EH (cell line): ENCODE results near the gene FCER2.
A peak's percentile ranks its signal among the peaks of the same experiment; 100 is the strongest.
"Not testable (repeated sequence)": the region's sequence is repeated elsewhere in the genome, so short reads cannot be mapped to it uniquely, and the experiment has no call there.

Experiments
- DNase-seq: peaks from one replicate; pipeline ENCODE4 v3.0.0-alpha.2; 2015; ENCODE audit warnings: low read depth

Gene FCER2, protein sequence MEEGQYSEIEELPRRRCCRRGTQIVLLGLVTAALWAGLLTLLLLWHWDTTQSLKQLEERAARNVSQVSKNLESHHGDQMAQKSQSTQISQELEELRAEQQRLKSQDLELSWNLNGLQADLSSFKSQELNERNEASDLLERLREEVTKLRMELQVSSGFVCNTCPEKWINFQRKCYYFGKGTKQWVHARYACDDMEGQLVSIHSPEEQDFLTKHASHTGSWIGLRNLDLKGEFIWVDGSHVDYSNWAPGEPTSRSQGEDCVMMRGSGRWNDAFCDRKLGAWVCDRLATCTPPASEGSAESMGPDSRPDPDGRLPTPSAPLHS

DNA sequence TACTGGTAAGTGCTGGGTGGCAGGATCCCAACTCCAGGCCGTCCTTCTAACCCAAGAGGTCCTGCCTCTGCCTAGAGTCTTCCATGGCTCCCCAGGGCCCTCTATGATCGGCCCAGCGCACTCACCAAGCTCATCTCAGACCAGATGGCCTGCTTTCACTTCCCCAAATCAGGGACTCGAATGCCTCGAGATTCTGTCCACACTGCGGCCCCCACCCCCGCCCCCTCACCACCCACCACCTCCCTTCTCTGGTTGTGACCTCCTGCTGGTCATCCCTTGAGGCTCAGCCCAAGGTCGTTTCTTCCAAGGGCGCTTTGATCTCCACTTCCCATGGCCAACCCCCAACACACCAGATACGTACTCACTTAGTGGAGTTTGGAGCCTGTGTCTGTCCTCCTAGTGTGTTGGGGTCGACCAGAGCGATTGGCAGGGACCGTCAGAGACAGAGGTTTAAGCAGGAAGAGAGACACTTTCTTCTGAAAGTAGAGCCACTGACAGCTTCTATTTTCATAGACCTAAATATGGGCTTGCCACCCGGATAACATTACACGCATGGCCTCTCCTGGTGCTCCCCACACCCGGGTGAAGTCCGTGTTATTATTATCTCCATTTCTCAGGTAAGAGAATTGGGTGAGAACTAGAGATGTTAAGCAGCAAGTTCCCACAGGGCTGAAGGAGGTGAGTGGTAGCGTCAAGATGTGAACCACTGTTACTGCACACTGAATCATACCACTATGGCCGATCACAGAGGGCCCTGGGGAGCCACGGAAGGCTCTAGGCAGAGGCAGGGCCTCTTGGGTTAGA, at the start of gene FCER2:
TSS of gene FCER2 (minus strand) at position 478 of the 804 bp plus-strand sequence. CDS start 2,371 bp downstream, outside the sequence.
- DNase-seq: no peak

DNA sequence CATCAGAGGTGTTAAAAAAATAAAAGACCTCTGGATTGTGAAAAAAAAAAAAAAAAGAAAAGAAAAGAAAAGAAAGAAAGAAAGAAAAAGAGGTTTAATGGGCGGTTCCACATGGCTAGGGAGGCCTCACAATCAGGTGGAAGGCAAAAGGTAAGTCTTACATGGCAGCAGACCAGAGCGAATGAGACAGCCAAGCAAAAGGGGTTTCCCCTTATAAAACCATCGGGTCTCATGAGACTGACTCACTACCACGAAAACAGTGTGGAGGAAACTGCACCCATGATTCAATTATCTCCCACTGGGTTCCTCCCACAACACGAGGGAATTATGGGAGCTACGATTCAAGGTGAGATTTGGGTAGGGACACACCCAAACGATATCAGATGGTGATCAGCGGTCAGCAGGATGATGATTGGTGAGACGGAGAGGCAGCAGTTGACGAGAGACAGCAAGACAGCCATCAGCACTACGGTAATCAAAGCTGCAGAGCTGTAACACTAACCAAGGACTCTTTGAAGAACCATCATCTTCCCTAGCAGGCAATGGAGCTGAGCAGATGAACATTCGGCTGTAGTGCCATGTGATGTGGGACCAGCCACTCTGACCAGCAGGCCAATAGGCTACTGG, 49.3 kb upstream of the FCER2 start:
- no peak for DNase-seq

DNA sequence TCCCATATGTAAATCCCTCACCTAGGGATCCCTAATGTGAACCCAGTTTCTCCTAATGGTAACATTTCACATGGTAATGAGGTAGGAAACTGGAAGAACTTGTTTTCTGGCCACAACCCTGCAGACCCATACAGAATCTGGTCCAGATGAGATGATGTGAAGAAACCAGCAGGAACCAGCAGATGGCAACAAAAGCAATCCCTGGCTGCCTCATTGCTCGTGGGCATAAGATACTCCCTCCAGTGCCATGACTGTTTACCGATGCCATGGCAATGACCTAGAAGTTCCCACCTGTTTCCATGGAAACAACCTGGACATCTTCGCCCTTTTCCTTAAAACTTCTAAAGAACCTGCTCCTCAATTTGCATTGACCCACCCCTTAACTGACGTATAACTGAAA, 46.8 kb upstream of the FCER2 start:
- peak; percentile 9 for DNase-seq

DNA sequence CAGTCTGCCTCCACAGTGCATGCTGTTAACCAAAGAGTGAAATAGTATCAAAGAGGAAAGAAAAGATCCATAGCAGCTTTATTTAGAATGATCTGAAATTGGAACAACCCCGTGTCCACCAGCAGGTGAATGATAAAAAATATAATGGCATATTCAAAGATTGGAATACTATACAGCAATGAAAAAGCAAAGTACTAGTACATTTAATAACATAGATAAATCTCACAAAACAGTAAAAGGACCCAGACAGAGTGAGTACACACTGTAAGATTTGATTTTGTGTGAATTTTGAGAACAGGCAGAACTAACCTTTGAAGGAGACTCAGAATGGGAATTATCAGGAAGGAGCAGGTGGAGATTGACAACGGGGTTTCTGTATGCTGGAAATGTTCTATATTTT, 46.2 kb upstream of the FCER2 start:
- no peak for DNase-seq

DNA sequence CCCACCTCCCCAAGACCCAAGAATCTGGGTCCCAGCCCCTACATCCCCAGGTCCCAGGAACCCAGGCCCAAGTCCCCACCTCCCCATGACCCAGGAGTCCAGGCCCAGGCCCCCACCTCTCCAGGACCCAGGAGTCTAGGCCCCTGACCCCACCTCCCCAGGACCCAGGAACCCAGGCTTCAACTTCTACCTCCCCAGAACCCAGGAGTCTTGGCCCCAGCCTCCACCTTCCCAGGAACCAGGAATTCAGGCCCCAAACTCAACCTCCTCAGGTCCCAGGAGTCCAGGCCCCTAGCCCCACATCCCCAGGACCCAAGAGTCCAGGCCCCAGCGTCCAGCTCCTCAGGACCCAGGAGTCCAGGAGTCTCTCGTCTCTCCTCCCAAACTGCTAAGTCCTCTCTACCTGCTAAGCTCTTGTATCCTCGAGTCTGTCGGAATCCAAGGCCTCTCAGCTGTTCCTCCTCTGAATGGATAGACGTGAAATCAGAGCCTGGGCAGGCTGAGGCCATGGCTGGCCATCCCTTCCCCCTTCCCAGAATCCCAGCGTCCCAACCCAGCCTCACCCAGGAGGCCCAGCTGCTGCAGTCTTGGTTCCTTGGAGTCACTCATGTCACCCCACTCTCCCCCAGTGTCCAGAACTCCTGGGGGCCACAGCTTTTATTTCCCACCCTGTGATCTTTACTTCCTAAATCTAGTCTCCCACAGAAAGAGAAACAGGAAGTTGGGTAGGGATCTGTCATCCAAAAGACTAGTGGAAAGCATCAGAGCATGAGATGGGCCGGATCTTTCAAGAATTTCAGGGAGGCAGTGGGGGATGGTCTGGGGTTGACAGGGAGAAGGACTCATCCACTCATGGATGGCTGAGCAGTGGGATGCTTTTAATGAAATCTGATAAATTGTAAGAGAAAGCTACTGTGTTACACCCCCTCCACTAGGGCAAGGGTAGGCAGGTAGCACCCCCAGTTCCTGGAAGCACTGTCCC, 45.3 kb upstream of the FCER2 start, which contains the start of gene CD209:
TSS of gene CD209 (minus strand) at position 632 of the 982 bp plus-strand sequence. CDS start at position 609, 23 bp downstream.
- DNase-seq: no peak

DNA sequence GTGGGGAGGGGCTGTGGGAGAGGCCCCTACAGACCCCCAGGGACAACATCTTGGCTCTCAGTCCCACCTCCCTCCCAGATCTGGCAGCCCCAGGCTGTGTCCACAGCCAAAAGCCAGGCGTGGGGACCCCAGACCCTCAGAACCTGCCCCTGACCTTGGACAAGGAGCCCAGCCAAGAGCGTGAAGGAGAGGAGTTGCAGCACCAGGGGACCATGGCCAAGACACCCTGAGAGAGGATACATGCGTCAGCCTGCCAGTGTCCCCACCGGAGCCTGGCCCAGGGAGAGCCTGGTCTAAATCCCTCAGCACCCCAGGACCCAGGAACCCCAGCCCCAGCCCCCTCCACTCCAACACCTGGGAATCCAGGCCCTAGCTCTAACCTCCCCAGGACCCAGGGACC, 44.4 kb upstream of the FCER2 start:
- not testable (repeated sequence) for DNase-seq

DNA sequence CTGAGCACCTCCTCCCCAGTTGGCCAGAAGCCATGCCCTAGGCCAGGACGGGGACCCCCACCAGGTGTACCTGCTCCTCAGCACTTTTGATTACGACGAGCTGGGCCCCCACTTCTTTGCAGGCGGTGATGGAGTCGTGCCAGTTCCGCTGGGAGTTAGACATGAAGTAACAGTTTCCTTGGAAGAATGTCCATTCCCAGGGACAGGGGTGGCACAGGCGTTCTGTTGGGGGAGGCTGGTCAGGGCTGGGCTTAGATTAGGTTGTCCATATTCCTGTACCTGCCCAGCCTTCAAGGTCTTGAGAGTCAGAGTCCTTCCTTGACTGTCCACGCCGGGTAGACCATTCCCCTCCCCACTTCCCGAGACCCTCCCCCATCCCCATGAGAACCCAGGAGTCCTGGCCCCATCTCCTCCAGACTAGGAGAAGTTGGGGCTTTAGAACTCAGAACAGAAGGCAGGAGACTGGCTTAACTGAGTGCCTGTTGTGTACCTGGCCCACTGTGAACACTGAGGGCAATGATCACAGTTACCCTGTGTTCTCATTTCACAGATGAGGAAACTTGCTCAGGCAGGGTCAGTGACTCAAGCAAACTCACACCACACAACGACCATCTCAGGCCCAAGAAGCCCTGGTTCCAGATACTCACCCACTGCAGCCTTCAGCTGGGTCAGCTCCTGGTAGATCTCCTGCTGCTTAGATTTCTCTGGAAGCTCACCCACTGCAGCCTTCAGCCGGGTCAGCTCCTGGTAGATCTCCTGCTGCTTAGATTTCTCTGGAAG, 43.1 kb upstream of the FCER2 start:
- DNase-seq: no peak

DNA sequence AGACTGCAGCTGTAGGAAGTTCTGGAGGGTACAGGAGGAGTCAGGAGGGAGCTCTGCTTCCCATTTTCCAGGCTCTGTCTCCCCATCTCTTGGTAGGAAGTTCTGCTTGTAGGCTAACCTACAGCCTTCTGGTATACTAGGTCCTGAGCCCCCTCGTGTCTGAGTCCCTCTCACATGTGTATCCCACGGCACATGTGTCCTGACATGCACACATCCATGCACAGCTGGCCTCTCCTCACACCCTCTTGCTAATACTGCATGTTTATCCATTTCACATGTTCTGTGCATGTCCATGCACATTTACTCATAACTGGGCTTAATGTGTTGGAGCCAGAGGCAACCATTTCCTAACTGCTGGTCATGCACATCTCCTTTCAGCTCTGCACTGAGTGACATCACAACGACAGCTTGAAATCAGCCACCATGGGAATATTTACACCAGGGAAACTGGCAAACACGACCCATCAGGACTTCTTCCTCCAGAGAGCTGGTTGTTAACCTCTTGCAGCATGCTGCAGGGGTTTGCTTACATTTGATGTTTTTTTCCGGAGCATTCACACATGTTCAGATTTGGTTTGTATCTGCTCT, 42.4 kb upstream of the FCER2 start:
- no peak for DNase-seq

DNA sequence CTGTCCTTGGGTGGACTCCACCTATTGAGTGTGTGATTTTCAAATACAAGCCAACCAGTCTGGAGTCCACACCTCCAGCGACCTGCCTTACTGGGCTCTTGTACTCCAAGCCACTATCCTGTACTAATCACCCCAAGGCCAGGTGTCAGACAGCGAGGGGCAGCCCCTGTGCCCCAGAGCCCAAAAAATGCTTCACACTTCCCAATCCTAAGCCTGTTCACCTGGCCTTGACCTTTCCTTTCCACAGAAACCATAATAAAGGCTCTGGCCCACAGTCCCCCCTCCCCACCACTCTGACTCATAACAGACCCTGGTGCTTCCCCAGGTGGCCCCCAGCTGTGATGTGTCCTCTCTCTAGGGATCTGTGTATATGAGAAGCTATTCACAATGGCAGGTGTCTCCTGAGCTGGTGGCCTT, 41.5 kb upstream of the FCER2 start:
- no peak for DNase-seq

DNA sequence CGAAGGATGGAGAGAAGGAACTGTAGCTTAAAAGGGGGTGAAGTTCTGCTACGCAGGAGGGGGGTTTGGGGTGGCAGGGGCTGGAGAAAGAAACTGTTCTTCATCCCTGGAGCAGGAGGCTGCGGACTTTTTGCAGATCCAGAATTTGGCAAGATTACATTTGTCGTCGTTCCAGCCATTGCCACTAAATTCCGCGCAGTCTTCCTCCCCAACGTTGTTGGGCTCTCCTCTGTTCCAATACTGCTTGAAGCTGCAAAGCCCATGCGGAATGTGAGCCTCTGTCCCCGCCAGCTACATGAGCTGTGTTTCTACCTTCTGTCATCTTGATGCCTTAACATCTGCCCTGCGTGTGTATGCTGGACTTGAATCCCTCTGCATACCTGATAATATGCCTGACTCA, 41.1 kb upstream of the FCER2 start:
- DNase-seq: no peak

DNA sequence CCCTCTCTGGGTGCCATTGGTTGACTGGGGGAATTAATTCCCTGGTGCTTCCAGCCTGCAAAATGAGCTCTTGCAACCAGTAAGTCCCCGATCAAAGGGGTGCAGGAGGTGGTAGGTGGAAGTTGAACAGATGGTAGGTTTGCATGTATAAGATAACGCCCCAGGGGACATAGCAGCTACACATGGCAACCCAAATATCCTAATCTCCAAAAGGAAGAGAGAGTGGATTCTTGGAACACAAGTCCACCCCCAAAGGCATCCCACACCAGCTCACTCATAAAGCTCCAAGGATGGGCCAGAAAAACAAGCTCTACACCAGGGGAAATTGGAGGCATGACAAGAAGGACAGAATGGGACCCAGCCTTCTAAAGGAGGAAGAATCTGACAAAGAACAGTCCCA, 40.6 kb upstream of the FCER2 start:
- DNase-seq: no peak

DNA sequence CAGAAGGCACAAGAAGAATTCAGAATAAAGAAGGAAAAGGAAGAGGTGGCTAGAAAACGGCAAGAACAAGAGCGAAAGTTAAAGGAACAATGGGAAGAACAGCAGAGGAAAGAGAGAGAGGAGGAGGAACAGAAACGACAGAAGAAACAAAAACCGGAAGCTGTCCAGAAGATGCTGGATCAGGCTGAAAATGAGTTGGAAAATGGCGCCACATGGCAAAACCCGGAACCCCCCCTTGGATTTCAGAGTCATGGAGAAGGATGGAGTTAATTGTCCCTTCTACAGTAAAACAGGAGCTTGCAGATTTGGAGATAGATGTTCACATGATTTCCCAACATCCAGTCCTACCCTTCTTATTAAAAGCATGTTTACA, 38.7 kb upstream of the FCER2 start:
- no peak for DNase-seq

DNA sequence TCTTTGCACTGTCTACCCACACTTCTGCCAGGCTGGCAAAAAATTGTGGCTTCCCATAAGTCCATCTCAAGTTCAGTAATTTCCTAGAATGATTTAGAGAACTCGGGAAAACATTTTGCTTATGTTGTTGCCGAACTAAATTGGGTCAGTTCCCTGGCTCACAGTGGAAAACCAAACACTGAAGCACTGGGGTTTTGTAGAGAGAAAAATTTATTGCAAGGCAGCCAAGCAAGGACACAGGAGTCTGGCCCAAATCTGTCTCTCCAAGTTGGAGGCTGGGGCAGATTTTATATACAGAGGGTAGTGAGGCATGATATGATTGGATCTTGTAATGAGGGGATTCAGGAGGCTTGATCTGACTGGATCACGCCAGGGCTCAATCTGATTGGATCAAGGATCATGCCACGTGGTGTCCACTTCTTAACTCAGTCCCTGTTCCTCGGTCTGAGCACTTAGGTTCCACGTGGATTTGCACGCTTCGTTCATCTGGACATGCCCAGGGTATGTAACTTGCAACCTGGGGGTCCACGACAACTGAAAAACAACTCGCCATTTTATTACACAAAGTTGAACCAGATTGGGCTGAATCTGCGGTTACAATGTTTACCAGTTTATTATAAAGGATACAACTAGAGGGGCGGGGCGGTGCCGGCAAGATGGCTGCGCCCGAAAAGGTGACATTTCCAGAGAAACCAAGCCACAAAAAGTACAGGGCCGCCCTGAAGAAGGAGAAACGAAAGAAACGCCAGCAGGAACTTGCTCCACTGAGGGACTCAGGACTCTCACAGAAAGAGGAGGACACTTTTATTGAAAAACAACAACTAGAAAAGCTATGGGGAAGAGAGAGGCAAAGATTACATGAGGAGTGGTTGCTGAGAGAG, 38.1 kb upstream of the FCER2 start:
- DNase-seq: no peak

DNA sequence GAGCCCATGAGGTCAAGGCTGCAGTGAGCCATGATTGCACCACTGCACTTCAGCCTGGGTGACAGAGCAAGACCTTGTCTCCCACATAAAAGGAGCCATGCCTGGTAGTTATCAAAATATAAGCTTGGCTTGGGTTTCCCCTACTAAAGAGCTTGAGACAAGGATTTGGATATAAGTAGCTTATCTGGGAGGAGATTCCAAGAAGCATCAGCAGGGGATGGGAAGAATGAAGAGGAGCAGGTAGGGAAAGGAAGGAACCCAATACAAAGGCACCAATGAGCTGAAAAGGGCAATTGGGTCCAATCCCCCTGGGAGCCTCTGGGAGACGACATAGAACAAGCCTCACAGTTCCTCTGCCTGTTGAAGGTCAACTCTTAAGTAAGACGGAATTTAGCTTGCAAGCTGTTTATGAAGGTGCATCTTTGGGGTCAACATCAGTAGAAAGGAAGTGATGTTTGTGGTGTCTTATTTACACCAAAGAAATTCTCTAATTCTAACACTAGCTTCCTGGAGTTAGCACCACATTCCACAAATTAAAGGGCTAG, 37.4 kb upstream of the FCER2 start:
- no peak for DNase-seq

DNA sequence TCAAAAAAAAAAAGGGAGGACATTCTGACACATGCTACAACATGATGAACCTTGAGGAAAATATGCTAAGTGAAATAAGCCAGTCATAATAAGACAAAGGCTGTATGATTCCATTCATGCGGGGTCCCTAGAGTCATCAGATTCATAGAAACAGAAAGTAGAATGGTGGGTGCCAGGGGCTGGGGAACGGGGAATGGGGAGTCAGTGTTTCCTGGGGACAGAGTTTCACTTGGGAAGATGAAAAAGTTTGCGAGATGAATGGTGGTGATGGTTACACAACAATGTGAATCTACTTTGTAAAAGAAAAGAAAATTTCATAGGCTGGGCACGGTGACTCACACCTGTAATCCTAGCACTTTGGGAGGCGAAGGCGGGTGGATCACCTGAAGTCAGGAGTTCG, 36.1 kb upstream of the FCER2 start:
- no peak for DNase-seq

DNA sequence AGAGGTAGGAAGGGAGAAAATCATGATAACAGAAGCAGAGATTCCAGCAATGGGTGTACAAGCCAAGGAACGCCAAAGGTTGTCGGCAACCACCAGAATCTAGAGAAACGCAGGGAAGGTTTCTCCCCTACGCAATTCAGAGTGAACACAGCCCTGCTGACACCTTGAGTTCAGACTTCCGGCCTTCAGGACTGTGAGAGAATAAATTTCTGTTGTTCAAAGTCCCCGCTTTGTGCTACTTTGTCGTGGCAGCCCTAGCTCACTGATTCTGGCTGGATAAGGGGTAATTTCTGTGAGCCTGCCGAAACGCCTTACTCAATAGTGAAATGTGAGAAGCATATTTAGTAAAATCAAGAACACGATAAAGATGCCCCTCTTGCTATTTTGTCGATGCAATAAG, 35.3 kb upstream of the FCER2 start:
- no peak for DNase-seq

DNA sequence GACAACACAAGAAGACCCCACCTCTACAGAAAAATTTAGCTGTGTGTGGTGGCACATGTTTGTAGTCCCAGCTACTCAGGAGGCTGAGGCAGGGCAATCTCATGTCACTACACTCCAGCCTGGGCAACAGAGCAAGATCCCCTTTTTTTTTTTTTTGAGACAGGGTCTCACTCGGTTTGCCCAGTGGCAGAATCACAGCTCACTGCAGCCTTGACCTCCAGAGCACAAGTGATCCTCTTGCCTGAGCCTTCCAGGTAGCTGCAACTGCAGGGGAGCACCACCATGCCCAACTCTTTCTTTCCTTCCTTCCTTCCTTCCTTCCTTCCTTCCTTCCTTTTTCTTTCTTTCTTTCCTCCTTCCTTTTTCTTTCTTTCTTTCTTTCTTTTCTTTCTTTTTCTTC, 34.2 kb upstream of the FCER2 start:
- no peak for DNase-seq

DNA sequence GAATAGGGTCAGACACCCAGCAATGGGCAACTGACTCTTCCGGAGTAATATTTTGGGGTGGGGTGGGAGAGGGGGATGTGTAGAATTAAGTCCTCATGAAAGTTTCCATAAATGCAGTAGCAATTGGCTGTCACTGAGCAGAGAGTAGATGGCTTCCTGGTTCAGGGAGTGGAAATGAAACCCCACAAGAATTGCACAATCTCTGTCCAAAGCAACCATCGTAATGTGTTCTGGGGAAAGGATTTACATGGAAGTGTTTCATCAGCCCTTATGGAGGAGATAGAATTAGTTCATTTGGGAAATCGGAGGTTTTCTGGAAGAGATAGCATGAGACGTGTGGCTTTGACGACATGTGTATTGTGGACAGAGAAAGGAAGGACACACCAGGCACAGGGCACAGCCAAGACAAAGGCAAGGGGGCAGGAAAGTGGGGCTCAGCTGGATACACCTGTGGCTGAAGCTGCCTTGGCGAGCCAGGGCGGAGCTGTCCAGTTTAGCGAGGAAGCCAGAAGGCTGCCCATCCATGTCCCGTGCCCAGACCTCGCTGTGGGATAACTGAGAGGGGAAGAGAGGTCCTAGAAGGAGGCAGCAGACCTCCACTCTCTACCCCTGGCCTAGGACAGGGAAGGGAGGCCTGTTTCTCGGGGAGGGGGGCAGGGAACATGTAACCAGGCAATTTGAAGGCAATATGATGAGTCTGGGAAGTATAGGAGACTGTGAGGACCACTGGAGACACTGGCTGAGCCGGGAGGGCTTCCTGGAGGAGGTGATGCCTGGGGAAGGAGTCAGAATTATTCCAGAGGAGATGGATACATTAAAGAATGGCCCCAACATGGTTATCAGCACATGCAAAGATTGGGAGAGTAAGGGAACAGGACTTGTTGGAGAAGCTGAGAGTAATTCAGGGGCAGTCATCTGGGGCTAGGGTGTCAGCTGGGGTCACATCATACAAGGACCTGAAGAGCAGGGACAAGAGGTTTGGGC, 32.6 kb upstream of the FCER2 start:
- no peak for DNase-seq
